ENCODE data around the gene CEP104. TPM values are rescaled to one million over a fixed set of nuclear protein-coding genes. Genes with fewer than 3 reads are reported as not detected.

Gene CEP104
- total RNA-seq, 1 experiment from 2014 or later: 44.1 TPM

DNA sequence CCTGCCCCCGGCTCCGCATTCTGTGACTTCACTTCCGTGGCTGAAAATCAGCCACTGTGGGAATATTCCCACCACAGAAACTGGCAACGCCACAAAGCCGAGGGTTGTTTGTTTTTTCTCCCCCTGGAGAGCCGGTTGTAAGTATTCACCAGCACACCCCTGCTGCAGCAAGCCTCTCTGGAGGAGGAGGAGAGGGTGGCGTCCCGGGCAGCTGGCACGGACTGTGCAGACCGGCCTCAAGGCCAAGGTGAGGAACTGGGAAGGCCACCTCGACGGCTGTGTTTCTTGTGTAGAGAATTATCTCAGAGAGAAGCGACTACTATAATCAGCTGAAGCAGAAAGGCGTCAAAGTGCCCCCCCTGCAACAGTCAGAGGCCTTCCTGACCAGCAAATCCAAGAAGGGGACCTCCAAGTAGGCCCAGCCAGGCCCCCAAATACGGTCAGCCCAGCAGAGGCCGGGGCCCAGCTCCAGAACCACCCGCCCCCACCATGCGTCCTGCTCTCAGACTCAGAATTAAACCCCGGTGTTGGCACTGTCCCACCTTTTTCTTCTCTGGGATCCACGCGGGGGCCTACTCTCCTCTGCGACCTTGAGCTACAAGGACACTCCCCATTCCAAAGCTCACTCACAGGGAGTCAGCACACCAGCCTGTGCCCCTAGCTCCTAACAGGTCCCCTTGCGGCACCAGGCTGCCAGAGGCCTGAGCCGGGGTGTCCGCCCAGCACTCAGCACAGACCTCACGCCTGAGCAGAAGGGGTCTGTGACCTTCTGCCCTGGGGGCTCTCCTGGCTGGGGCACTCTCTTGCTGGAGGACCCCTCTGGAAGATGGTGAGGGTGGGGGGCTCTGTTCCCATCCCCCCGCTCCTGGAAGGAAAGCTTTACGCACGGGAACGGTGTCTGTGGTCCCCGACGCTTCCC is 85.6 kb downstream of the CEP104 start:
- BruUV-seq (replicated peaks): no TSS peak
- no peak for ATAC-seq
- CTCF ChIA-PET: no interaction called here

More for the DNA sequence above, 85.6 kb downstream of the CEP104 start:
- H3K27ac ChIP-seq (ENCODE audit: low read depth, low read length): peak overlapping the region; percentile 69; the same call in 1 of the 2 replicates
- intact Hi-C loops (cut with micrococcal nuclease): no loop called here
- peak overlapping the region; percentile 87 for H3K4me2 ChIP-seq (ENCODE audit: low read length)
- peak overlapping the region; percentile 64 for H3K9ac ChIP-seq (ENCODE audit: low read length)
- H3K9me3 ChIP-seq (ENCODE audit: control insufficient read depth in 1 of 2, insufficient read depth in 1 of 2, low read depth in 1 of 2, low read length in 2 of 2): no peaks in the 10 kb centered on the region
- RAD21 ChIA-PET (ENCODE audit: low non-redundant PET in 1 of 2, low total read pairs in 2 of 2, uncharacterized antibody in 2 of 2, unreplicated experiment in 2 of 2): no interaction called here
- no peak for DNase-seq (ENCODE audit: low read depth, low spot score)
- POLR2A ChIA-PET: no interaction called here
- H2AFZ ChIP-seq (ENCODE audit: low read depth, low read length, poor library complexity, severe bottlenecking): no peak overlapping the region
- no peaks in the 10 kb centered on the region for H4K20me1 ChIP-seq (ENCODE audit: insufficient read depth)
- no peaks in the 10 kb centered on the region for H3K9me2 ChIP-seq (ENCODE audit: insufficient read depth)
- H3K79me2 ChIP-seq (ENCODE audit: insufficient read depth, low read length): no peaks in the 10 kb centered on the region
- peak overlapping the region; percentile 49 to 60 for H3K4me3 ChIP-seq (replicated peaks in 1 of 2; ENCODE audit: low read depth in 1 of 2, low read length in 2 of 2)
- no peaks in the 10 kb centered on the region for H3K36me3 ChIP-seq (ENCODE audit: control insufficient read depth in 1 of 2, insufficient read depth in 2 of 2, low read length in 2 of 2)
- TF ChIP-seq EZH2phosphoT487 (IDR thresholded peaks at IDR 0.05; ENCODE audit: borderline replicate concordance) (no peak), TCF7L2 (IDR thresholded peaks at IDR 0.05; ENCODE audit: borderline replicate concordance, extremely low read depth, insufficient read depth, insufficient read length) (no peak), YY1 (IDR thresholded peaks at IDR 0.05; ENCODE audit: extremely low read depth, insufficient replicate concordance, low read depth, low read length) (no peak), SP1 (IDR thresholded peaks at IDR 0.05; ENCODE audit: low read depth) (no peak), EZH2 (IDR thresholded peaks at IDR 0.05) (no peak), CEBPB (IDR thresholded peaks at IDR 0.05; ENCODE audit: low read depth) (no peak), POLR2AphosphoS5 (IDR thresholded peaks at IDR 0.05; ENCODE audit: low read depth, low read length) (no peak), SIN3A (IDR thresholded peaks at IDR 0.05; ENCODE audit: low read depth) (no peak), FOSL1 (IDR thresholded peaks at IDR 0.05; ENCODE audit: low read depth) (no peak), POLR2A (IDR thresholded peaks at IDR 0.05; ENCODE audit: borderline replicate concordance, extremely low read depth, insufficient read depth, insufficient read length) (no peak), ZFX (IDR thresholded peaks at IDR 0.05) (no peak), CBX3 (IDR thresholded peaks at IDR 0.05; ENCODE audit: low read depth) (no peak), ZNF274 (IDR thresholded peaks at IDR 0.05; ENCODE audit: low read depth, low read length) (no peak)
- TF ChIP-seq, protein P1, sequence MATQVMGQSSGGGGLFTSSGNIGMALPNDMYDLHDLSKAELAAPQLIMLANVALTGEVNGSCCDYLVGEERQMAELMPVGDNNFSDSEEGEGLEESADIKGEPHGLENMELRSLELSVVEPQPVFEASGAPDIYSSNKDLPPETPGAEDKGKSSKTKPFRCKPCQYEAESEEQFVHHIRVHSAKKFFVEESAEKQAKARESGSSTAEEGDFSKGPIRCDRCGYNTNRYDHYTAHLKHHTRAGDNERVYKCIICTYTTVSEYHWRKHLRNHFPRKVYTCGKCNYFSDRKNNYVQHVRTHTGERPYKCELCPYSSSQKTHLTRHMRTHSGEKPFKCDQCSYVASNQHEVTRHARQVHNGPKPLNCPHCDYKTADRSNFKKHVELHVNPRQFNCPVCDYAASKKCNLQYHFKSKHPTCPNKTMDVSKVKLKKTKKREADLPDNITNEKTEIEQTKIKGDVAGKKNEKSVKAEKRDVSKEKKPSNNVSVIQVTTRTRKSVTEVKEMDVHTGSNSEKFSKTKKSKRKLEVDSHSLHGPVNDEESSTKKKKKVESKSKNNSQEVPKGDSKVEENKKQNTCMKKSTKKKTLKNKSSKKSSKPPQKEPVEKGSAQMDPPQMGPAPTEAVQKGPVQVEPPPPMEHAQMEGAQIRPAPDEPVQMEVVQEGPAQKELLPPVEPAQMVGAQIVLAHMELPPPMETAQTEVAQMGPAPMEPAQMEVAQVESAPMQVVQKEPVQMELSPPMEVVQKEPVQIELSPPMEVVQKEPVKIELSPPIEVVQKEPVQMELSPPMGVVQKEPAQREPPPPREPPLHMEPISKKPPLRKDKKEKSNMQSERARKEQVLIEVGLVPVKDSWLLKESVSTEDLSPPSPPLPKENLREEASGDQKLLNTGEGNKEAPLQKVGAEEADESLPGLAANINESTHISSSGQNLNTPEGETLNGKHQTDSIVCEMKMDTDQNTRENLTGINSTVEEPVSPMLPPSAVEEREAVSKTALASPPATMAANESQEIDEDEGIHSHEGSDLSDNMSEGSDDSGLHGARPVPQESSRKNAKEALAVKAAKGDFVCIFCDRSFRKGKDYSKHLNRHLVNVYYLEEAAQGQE (IDR thresholded peaks at IDR 0.05; ENCODE audit: low read depth): no peak
- TF ChIP-seq, protein P2, sequence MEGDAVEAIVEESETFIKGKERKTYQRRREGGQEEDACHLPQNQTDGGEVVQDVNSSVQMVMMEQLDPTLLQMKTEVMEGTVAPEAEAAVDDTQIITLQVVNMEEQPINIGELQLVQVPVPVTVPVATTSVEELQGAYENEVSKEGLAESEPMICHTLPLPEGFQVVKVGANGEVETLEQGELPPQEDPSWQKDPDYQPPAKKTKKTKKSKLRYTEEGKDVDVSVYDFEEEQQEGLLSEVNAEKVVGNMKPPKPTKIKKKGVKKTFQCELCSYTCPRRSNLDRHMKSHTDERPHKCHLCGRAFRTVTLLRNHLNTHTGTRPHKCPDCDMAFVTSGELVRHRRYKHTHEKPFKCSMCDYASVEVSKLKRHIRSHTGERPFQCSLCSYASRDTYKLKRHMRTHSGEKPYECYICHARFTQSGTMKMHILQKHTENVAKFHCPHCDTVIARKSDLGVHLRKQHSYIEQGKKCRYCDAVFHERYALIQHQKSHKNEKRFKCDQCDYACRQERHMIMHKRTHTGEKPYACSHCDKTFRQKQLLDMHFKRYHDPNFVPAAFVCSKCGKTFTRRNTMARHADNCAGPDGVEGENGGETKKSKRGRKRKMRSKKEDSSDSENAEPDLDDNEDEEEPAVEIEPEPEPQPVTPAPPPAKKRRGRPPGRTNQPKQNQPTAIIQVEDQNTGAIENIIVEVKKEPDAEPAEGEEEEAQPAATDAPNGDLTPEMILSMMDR (IDR thresholded peaks at IDR 0.05 in 2 of 3, conservative IDR thresholded peaks at IDR 0.05 in 1 of 3; ENCODE audit: borderline replicate concordance in 1 of 3, insufficient read depth in 1 of 3, low read depth in 2 of 3, low read length in 2 of 3): no peak
- TF ChIP-seq, protein P3, sequence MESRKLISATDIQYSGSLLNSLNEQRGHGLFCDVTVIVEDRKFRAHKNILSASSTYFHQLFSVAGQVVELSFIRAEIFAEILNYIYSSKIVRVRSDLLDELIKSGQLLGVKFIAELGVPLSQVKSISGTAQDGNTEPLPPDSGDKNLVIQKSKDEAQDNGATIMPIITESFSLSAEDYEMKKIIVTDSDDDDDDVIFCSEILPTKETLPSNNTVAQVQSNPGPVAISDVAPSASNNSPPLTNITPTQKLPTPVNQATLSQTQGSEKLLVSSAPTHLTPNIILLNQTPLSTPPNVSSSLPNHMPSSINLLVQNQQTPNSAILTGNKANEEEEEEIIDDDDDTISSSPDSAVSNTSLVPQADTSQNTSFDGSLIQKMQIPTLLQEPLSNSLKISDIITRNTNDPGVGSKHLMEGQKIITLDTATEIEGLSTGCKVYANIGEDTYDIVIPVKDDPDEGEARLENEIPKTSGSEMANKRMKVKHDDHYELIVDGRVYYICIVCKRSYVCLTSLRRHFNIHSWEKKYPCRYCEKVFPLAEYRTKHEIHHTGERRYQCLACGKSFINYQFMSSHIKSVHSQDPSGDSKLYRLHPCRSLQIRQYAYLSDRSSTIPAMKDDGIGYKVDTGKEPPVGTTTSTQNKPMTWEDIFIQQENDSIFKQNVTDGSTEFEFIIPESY (IDR thresholded peaks at IDR 0.05; ENCODE audit: extremely low read depth, insufficient replicate concordance, low read length): no peak
- H3K27me3 ChIP-seq (ENCODE audit: insufficient read depth, low read length): no peaks in the 10 kb centered on the region
- H3K4me1 ChIP-seq (ENCODE audit: control insufficient read depth in 1 of 2, insufficient read depth in 2 of 2, low read length in 2 of 2): peaks cover 29 to 39% of the 10 kb centered on the region in 2 experiments

All from HCT116 (cell line).